RKO (cell line): ENCODE measurements around the gene CDC25B.

Experiments used
- DNase-seq: peaks from one replicate; pipeline ENCODE4 v3.0.0-alpha.2; 2016; ENCODE audit warnings: low spot score

CDC25B gene

GRCh38 chr20:3764659-3765058, 31.5 kb upstream of the CDC25B start:
- no peak for DNase-seq

GRCh38 chr20:3765171-3765882, 30.8 kb upstream of the CDC25B start:
- DNase-seq = no peak

GRCh38 chr20:3766422-3767109, 29.5 kb upstream of the CDC25B start:
- peak; percentile 29 for DNase-seq

GRCh38 chr20:3767110-3767426, 29.0 kb upstream of the CDC25B start:
- DNase-seq = peak; percentile 45

GRCh38 chr20:3767427-3768341, 28.4 kb upstream of the CDC25B start, which contains the start of gene ADISSP:
Gene ADISSP (minus strand): TSS chr20:3767753. CDS start chr20:3760100, 7,653 bp downstream.
- DNase-seq = peak; percentile 100

- DNase-seq = peak; percentile 93
These were observed 27.6 kb upstream of the CDC25B start for GRCh38 chr20:3768342-3769130.

- DNase-seq = no peak
These were observed 24.5 kb upstream of the CDC25B start for GRCh38 chr20:3771552-3772058.

GRCh38 chr20:3775457-3776108, 20.5 kb upstream of the CDC25B start:
- no peak for DNase-seq

- no peak for DNase-seq
These were observed 18.8 kb upstream of the CDC25B start for GRCh38 chr20:3777381-3777715.

- DNase-seq = no peak
These were observed 18.1 kb upstream of the CDC25B start for GRCh38 chr20:3777716-3778629.

- no peak for DNase-seq
These were observed 17.1 kb upstream of the CDC25B start for GRCh38 chr20:3778976-3779375.

- peak; percentile 99 for DNase-seq
These were observed 14.8 kb upstream of the CDC25B start, which contains the start of gene SPEF1 for GRCh38 chr20:3781153-3781910. Gene SPEF1 (minus strand): TSS chr20:3781448. CDS start chr20:3781287, 161 bp downstream.

- no peak for DNase-seq
These were observed 13.5 kb upstream of the CDC25B start for GRCh38 chr20:3782597-3782996.

GRCh38 chr20:3783068-3783489, 13.0 kb upstream of the CDC25B start:
- no peak for DNase-seq

- DNase-seq = no peak
These were observed 12.5 kb upstream of the CDC25B start for GRCh38 chr20:3783511-3784195.

GRCh38 chr20:3784216-3784853, 11.8 kb upstream of the CDC25B start:
- DNase-seq = no peak

- no peak for DNase-seq
These were observed 11.3 kb upstream of the CDC25B start for GRCh38 chr20:3784863-3785239.
